K562 treated with DMSO at 1 percent for 48 hours (cell line): ENCODE measurements around the gene SLMAP. TPM values are rescaled to one million over a fixed set of nuclear protein-coding genes. Genes with fewer than 3 reads are reported as not detected.

Source experiments
- total RNA-seq: library from RNA; unstranded; fragments of 300-600 nt; gene quantifications from 2 replicates; pipeline ENCODE4 v1.2.3, GENCODE V29; 2022; ENCODE audit warnings: low replicate concordance; ENCODE audit errors: extremely low read depth

SLMAP gene, protein sequence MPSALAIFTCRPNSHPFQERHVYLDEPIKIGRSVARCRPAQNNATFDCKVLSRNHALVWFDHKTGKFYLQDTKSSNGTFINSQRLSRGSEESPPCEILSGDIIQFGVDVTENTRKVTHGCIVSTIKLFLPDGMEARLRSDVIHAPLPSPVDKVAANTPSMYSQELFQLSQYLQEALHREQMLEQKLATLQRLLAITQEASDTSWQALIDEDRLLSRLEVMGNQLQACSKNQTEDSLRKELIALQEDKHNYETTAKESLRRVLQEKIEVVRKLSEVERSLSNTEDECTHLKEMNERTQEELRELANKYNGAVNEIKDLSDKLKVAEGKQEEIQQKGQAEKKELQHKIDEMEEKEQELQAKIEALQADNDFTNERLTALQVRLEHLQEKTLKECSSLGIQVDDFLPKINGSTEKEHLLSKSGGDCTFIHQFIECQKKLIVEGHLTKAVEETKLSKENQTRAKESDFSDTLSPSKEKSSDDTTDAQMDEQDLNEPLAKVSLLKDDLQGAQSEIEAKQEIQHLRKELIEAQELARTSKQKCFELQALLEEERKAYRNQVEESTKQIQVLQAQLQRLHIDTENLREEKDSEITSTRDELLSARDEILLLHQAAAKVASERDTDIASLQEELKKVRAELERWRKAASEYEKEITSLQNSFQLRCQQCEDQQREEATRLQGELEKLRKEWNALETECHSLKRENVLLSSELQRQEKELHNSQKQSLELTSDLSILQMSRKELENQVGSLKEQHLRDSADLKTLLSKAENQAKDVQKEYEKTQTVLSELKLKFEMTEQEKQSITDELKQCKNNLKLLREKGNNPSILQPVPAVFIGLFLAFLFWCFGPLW
- not detected in 2 replicates for total RNA-seq

GRCh38 chr3:57755741-57756527 is at the start of gene SLMAP:
SLMAP (plus strand) TSS chr3:57756309; CDS start chr3:57757652, 1,343 bp downstream.

Other genes starting within 250 kb of the SLMAP start
- gene DNAH12, start 212.0 kb upstream of the SLMAP start, total RNA-seq = not detected in 2 replicates
- gene PDE12, start 200.0 kb upstream of the SLMAP start, total RNA-seq = not detected in 2 replicates
- gene ARF4, start 159.0 kb upstream of the SLMAP start, total RNA-seq = not detected in 2 replicates
- not detected in 2 replicates for gene DENND6A, start 63.2 kb upstream of the SLMAP start, total RNA-seq